Parathyroid adenoma (tissue), 2 donors: ENCODE results near the gene NHSL1.
A peak's percentile ranks its signal among the peaks of the same experiment; 100 is the strongest.

Source experiments
- H2AFZ ChIP-seq: fragments of 300-600 bp; sonication (generic); one replicate; pipeline ENCODE4 v1.7.0; 2017; ENCODE audit warnings: antibody characterized with exemption, mild to moderate bottlenecking
- H3K27ac ChIP-seq: fragments of 300-600 bp; sonication (generic); one replicate; pipeline ENCODE4 v1.7.0; 2017
- H3K27me3 ChIP-seq: fragments of 300-600 bp; sonication (generic); one replicate; pipeline ENCODE4 v1.7.0; 2017; ENCODE audit warnings: low read length; ENCODE audit not compliant: control insufficient read depth, insufficient read depth
- H3K36me3 ChIP-seq: fragments of 300-600 bp; sonication (generic); one replicate; pipeline ENCODE4 v1.7.0; 2017; ENCODE audit warnings: low read length; ENCODE audit not compliant: control insufficient read depth, insufficient read depth
- H3K4me1 ChIP-seq: fragments of 300-600 bp; sonication (generic); one replicate; pipeline ENCODE4 v1.7.0; 2017; ENCODE audit warnings: control low read depth
- H3K4me2 ChIP-seq: fragments of 300-600 bp; sonication (generic); one replicate; pipeline ENCODE4 v1.7.0; 2017; ENCODE audit warnings: low read length
- H3K4me3 ChIP-seq: fragments of 300-600 bp; sonication (generic); one replicate; pipeline ENCODE4 v1.7.0; 2017; ENCODE audit warnings: low read depth, low read length
- H3K79me2 ChIP-seq: fragments of 300-600 bp; sonication (generic); one replicate; pipeline ENCODE4 v1.7.0; 2017; ENCODE audit warnings: control low read depth
- H3K9ac ChIP-seq: fragments of 300-600 bp; sonication (generic); one replicate; pipeline ENCODE4 v1.7.0; 2017; ENCODE audit warnings: mild to moderate bottlenecking
- H3K9me3 ChIP-seq: fragments of 300-600 bp; sonication (generic); one replicate; pipeline ENCODE4 v1.7.0; 2017; ENCODE audit warnings: low read length; ENCODE audit not compliant: control insufficient read depth
- TF ChIP-seq, protein P1 (sequence below): fragments of 300-600 bp; sonication (generic); IDR thresholded peaks from one replicate; pipeline ENCODE4 v1.7.0; 2017; ENCODE audit warnings: antibody characterized with exemption, mild to moderate bottlenecking
- donor health status: primary hyperparathyroidism.

NHSL1 gene

DNA sequence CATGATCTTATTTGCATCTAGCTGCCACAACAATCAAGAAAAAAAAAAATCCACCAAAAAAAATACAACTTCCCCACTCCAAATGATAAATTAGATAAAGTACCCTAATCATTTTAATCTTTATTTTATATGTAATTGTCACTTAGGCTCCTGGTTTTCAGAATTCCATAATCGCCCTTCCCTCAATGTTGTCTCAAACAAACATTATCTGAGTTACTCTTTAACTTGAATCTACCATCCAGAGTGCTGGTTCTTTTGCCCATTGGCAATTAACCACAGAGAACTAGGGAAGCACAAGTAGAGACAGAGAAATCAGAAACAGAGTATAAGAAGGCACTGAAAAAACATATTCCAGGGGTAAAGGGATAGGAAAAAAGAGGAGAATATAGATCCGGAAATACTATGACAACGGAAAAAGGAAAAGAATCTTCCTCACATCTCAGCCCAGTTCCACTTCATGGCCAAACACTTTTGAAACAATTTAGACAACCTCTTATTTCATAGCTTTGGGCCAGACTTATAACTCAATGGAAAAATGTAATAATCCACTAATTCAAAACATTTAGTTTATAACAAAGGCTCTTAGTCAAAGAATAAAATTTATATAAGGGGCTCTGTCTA, 861 bp upstream of the NHSL1 start:
- H3K27ac ChIP-seq = no peak overlapping the region
- no peak overlapping the region for H2AFZ ChIP-seq
- H3K27me3 ChIP-seq = no peaks in the 10 kb centered on the region
- no peaks in the 10 kb centered on the region for H3K36me3 ChIP-seq
- H3K9ac ChIP-seq = no peak overlapping the region
- no peaks in the 10 kb centered on the region for H3K4me1 ChIP-seq
- H3K4me2 ChIP-seq = no peak overlapping the region
- no peak overlapping the region for H3K4me3 ChIP-seq
- no peaks in the 10 kb centered on the region for H3K9me3 ChIP-seq
- no peaks in the 10 kb centered on the region for H3K79me2 ChIP-seq
- TF ChIP-seq, protein P1, sequence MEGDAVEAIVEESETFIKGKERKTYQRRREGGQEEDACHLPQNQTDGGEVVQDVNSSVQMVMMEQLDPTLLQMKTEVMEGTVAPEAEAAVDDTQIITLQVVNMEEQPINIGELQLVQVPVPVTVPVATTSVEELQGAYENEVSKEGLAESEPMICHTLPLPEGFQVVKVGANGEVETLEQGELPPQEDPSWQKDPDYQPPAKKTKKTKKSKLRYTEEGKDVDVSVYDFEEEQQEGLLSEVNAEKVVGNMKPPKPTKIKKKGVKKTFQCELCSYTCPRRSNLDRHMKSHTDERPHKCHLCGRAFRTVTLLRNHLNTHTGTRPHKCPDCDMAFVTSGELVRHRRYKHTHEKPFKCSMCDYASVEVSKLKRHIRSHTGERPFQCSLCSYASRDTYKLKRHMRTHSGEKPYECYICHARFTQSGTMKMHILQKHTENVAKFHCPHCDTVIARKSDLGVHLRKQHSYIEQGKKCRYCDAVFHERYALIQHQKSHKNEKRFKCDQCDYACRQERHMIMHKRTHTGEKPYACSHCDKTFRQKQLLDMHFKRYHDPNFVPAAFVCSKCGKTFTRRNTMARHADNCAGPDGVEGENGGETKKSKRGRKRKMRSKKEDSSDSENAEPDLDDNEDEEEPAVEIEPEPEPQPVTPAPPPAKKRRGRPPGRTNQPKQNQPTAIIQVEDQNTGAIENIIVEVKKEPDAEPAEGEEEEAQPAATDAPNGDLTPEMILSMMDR = no peak

DNA sequence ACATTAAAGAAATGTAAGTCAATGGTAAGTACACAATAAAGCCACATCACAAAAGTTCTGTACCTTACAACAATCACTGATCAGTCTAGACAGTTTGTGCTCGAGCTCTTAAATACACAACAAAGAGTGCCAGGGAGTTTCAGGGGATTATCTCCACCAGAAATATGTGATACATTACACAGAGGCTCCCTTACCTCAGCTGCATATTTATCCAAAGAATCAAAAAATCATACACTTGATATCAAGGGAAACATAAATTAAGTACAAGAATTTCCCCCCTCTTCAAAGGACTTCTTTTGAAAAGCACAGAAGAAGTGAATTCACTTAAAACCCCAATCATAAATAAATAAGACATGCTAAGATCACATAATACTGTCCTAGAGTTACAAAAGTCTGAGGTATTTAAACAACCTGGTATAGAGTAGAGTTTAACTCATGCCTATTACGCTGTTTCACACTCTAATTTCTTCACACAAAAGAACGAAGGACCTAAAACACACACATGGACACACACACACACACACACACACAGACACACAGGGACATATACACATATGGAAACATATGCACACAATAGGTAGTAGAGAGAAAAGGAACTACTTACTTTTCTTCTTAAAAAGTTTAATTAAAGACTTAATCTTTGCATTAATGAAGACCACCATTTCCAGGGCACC, 528 bp downstream of the NHSL1 start:
- Histone ChIP-seq H3K4me2 (peak overlapping the region; percentile 32), H3K27me3 (no peaks in the 10 kb centered on the region), H3K79me2 (no peaks in the 10 kb centered on the region), H3K4me3 (no peak overlapping the region), H3K36me3 (no peaks in the 10 kb centered on the region), H3K4me1 (no peaks in the 10 kb centered on the region), H3K9ac (no peak overlapping the region), H2AFZ (no peak overlapping the region), H3K9me3 (no peaks in the 10 kb centered on the region), H3K27ac (no peak overlapping the region)
- TF ChIP-seq, protein P1 = no peak

DNA sequence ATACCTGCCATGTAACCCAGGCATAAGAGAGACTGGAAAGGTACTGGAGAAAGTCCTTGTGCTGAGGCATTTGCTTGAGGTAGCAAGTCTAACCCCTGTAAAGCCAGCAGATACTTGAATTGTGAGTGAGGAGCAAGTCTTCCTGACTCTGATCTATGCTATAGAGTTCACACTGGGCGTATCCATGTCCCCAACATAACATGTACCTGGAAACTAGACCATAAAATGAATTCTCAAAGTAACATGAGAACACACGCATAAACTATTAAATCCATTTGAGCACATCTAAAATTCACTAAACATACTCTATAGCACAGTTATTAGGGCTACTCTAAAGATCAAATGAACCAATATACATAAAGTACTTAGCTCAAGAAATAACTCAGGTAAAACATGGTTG, 2.0 kb downstream of the NHSL1 start:
- Histone ChIP-seq H3K27ac (no peak overlapping the region), H2AFZ (no peak overlapping the region), H3K9ac (no peak overlapping the region), H3K27me3 (no peaks in the 10 kb centered on the region), H3K4me1 (no peaks in the 10 kb centered on the region), H3K9me3 (no peaks in the 10 kb centered on the region), H3K4me2 (no peak overlapping the region), H3K36me3 (no peaks in the 10 kb centered on the region), H3K4me3 (no peak overlapping the region), H3K79me2 (no peaks in the 10 kb centered on the region)
- TF ChIP-seq, protein P1 = no peak

DNA sequence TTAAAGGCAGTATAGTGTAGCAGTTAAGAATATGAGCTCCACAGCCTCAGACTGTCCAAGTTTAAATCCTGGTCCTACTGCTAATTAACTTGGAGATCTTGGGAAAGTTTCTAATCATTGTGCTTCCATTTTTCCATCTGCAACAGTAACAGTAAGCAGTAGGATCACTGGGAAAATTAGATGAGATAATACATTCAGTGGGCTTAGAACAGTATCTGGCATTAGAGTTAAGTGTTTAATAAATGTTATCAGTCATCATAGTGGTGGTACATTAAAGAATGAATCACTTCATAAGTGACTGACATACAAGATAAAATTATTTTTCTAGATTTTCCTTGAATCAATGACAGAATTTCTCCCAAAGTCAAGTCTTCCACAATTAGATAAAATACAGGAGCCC, 5.0 kb downstream of the NHSL1 start:
- Histone ChIP-seq H3K9ac (no peak overlapping the region), H3K4me3 (no peak overlapping the region), H3K79me2 (no peaks in the 10 kb centered on the region), H2AFZ (no peak overlapping the region), H3K27me3 (no peaks in the 10 kb centered on the region), H3K4me1 (no peaks in the 10 kb centered on the region), H3K4me2 (no peak overlapping the region), H3K9me3 (no peaks in the 10 kb centered on the region), H3K36me3 (no peaks in the 10 kb centered on the region), H3K27ac (no peak overlapping the region)
- TF ChIP-seq, protein P1 = no peak

DNA sequence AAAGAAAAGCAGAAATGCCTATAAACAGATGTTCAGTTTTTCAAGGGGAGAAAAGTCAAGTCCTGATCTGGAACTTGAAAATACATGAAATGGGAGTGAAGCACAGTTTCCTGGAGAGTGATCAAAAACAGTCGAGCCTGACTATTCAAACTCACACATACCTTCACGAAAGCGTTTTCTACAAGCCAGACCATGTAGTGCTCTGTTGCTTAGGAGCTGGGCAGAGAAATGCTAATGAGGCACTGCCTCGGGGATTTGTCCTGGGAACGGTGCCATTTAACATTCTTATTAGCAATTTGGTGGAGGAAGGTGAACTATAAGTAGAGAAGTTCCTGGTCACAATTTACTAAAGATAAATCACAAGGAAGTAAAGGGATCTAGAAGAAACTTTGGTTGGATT, 5.9 kb downstream of the NHSL1 start:
- Histone ChIP-seq H3K9me3 (no peaks in the 10 kb centered on the region), H3K27ac (no peak overlapping the region), H3K4me3 (no peak overlapping the region), H3K79me2 (no peaks in the 10 kb centered on the region), H3K4me2 (peak overlapping the region; percentile 29), H3K4me1 (no peaks in the 10 kb centered on the region), H3K36me3 (no peaks in the 10 kb centered on the region), H3K9ac (no peak overlapping the region), H2AFZ (no peak overlapping the region), H3K27me3 (no peaks in the 10 kb centered on the region)
- TF ChIP-seq, protein P1 = no peak
